HEK293T (cell line): ENCODE data around the gene HSH2D.

Source experiments
- ARNT ChIP-seq: fragments of 450-650 bp; IDR thresholded peaks from 2 replicates; pipeline ENCODE4 v1.6.1; 2017; ENCODE audit warnings: mild to moderate bottlenecking
- BHLHE40 ChIP-seq: fragments of 450-650 bp; IDR thresholded peaks from 2 replicates; pipeline ENCODE4 v1.6.1; 2016; ENCODE audit warnings: mild to moderate bottlenecking, moderate library complexity, borderline replicate concordance
- ELF4 ChIP-seq: fragments of 450-650 bp; IDR thresholded peaks from 2 replicates; pipeline ENCODE4 v1.6.1; 2017; ENCODE audit warnings: antibody characterized with exemption
- FOXK2 ChIP-seq: fragments of 450-650 bp; IDR thresholded peaks from 2 replicates; pipeline ENCODE4 v1.6.1; 2016; ENCODE audit warnings: mild to moderate bottlenecking
- FOXM1 ChIP-seq: fragments of 450-650 bp; IDR thresholded peaks from 2 replicates; pipeline ENCODE4 v1.6.1; 2017; ENCODE audit warnings: mild to moderate bottlenecking, borderline replicate concordance
- HDGF ChIP-seq: fragments of 450-650 bp; IDR thresholded peaks from 2 replicates; pipeline ENCODE4 v1.6.1; 2017; ENCODE audit warnings: antibody characterized with exemption, borderline replicate concordance
- L3MBTL2 ChIP-seq: fragments of 450-650 bp; conservative IDR thresholded peaks from 2 replicates; pipeline ENCODE4 v1.6.1; 2016; ENCODE audit warnings: mild to moderate bottlenecking
- LEF1 ChIP-seq: fragments of 450-650 bp; IDR thresholded peaks from 2 replicates; pipeline ENCODE4 v1.6.1; 2017; ENCODE audit warnings: mild to moderate bottlenecking, borderline replicate concordance
- SP1 ChIP-seq: fragments of 450-650 bp; IDR thresholded peaks from 2 replicates; pipeline ENCODE4 v1.6.1; 2017
- SUZ12 ChIP-seq: fragments of 450-650 bp; IDR thresholded peaks from 2 replicates; pipeline ENCODE4 v1.6.1; 2016; ENCODE audit warnings: mild to moderate bottlenecking
- TARDBP ChIP-seq: fragments of 450-650 bp; IDR thresholded peaks from 2 replicates; pipeline ENCODE4 v1.6.1; 2016
- ZNF384 ChIP-seq: fragments of 450-650 bp; IDR thresholded peaks from 2 replicates; pipeline ENCODE4 v1.6.1; 2016

DNA sequence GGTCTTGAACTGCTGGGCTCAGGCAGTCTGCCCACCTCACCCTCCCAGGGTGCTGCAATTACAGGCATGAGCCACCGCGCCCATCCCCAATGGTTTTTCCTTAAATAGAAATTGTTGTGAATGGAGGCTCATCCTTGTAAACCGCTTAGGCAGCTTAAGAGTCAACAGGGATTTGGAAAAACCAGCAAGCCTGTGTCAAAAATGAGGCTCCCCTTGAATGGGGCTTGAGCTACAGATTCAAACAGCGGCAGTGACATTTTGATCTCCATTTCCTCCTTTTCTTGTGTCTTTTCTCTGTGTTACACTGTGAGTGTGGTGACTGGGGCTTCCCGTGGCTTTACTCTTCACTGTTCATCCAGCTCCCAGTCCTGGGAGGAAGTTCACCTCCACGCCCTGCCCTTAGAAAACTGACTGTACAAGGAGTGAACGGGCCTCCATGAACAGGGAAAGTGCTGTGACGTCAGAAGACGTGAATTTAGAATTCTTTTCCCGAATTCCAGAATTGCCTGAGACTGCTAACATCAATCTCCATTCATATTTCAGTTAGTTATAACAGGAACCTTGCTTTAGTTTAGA lies 47.1 kb upstream of the HSH2D start:
- no peak for TF ChIP-seq ARNT
- no peak for TF ChIP-seq SUZ12
- TF ChIP-seq LEF1: no peak
- TF ChIP-seq FOXM1: no peak
- no peak for TF ChIP-seq TARDBP
- no peak for TF ChIP-seq SP1
- no peak for TF ChIP-seq ZNF384
- no peak for TF ChIP-seq L3MBTL2
- no peak for TF ChIP-seq ELF4
- TF ChIP-seq HDGF: no peak
- TF ChIP-seq BHLHE40: no peak
- TF ChIP-seq FOXK2: no peak
